ENCODE data around the gene ZNF609.

The ZNF609 gene

GRCh38 chr15:64731012-64731804 lies 270.8 kb downstream of the ZNF609 start:
- DNase-seq (ENCODE audit: low read depth), result peak; percentile 16
- H3K4me3 ChIP-seq (ENCODE audit: control insufficient read depth, low read depth, low read length), result no peak overlapping the region
- peak; percentile 94 for TF ChIP-seq CTCF (IDR thresholded peaks at IDR 0.05; ENCODE audit: control insufficient read depth, insufficient read depth, low read depth, low read length, missing control alignments)

GRCh38 chr15:64731805-64732151 lies 271.4 kb downstream of the ZNF609 start:
- no peak overlapping the region for H3K4me3 ChIP-seq (ENCODE audit: control insufficient read depth, low read depth, low read length)
- no peak for TF ChIP-seq CTCF (IDR thresholded peaks at IDR 0.05; ENCODE audit: control insufficient read depth, insufficient read depth, low read depth, low read length, missing control alignments)

GRCh38 chr15:64732156-64732860 lies 271.9 kb downstream of the ZNF609 start:
- DNase-seq (ENCODE audit: low read depth), result no peak
- TF ChIP-seq CTCF (IDR thresholded peaks at IDR 0.05; ENCODE audit: control insufficient read depth, insufficient read depth, low read depth, low read length, missing control alignments), result no peak
- no peak overlapping the region for H3K4me3 ChIP-seq (ENCODE audit: control insufficient read depth, low read depth, low read length)

More at GRCh38 chr15:64731805-64732151, 271.4 kb downstream of the ZNF609 start:
- no peak for DNase-seq (ENCODE audit: low read depth)
